ENCODE data around the gene KIAA0930. TPM values are rescaled to one million over a fixed set of nuclear protein-coding genes. Genes with fewer than 3 reads are reported as not detected.

Gene KIAA0930
- total RNA-seq, 1 donor, result 43.4 TPM

DNA sequence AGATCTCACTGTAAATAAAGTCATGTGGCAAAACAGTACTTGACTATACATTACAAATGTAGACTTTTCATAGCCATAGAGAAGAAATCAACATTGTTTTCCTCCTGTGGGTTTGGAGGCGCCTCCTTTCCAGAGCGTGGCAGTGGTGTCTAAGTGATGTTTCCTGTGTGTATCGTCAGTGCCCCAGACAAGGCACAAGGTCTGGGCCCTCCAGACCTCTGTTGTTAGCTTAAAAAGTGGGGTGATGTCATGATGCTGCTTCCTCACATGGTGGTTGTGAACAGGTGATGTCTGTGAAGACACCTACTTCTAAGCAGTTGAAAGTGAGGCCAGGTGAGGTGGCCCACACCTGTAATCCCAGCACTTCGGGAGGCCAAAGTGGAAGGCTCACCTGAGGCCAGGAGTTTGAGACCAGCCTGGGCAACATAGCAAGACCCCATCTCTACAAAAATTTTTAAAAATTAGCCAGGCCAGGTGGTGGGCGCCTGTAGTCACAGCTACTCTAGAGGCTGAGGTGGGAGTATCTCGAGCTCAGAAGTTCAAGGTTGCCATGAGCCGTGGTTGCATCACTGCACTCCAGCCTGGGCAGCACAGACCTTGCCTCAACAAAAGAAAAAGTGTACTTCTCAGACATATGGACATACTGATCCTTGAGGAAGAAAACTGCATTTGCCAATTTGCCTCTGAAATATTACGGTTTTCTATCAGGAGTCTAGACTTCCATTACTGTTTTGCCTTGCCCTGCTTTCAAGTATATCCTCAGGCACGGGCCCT, 61.2 kb downstream of the KIAA0930 start:
- Histone ChIP-seq H3K36me3 (ENCODE audit: insufficient read depth, low read length) (peaks cover 70% of the 10 kb centered on the region), H4K20me1 (ENCODE audit: insufficient read depth, low read length) (peaks cover 10% of the 10 kb centered on the region)
- no peak for DNase-seq (ENCODE audit: insufficient read length, low spot score, missing footprints)

DNA sequence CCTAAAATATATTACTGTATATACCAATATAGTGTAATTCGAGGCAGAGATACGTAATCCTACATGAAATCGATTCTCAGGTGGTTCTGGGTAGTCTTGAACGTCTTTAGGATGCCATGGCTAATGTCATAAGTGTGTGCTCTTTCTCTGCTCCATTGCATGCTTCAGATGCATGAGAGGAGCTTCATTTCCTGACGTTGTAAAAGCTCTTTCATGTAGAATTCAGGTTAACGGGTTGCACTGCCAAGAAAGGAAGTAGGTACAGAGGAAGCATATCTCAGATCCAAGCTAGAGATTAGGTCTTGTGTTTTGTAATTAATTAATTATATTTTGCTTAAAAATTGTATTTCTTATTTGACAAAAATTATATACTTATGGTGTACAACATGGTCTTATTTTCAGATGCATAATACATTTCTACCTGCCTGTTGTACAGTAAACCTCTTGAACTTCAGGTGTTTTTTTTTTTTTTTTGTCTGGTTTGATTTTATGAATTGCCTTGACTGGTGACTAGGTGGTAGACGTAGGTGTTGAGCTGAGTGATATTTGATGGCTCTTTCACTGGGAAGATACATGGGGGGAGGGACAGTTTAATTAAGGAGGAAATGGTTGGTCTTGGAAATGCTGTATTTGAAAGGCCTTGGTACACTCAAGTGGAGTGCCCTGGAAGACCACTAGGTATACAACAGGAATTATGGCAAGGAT, 67.7 kb downstream of the KIAA0930 start:
- Histone ChIP-seq H3K4me2 (ENCODE audit: insufficient read depth, low read length) (no peak overlapping the region), H3K4me1 (ENCODE audit: insufficient read depth, low read length) (no peaks in the 10 kb centered on the region), H3K27ac (ENCODE audit: low read depth, low read length) (no peak overlapping the region), H3K9me3 (ENCODE audit: low read depth, low read length) (no peaks in the 10 kb centered on the region), H4K20me1 (ENCODE audit: insufficient read depth, low read length) (peaks cover 8% of the 10 kb centered on the region), H3K36me3 (ENCODE audit: insufficient read depth, low read length) (peaks cover 89% of the 10 kb centered on the region), H3K4me3 (ENCODE audit: insufficient read depth, low read length) (no peak overlapping the region), H3K27me3 (ENCODE audit: insufficient read depth, low read length) (no peaks in the 10 kb centered on the region), H3K79me2 (ENCODE audit: insufficient read depth, low read length) (peaks cover 94% of the 10 kb centered on the region), H2AFZ (ENCODE audit: low read length) (no peak overlapping the region)
- TF ChIP-seq, protein P1, sequence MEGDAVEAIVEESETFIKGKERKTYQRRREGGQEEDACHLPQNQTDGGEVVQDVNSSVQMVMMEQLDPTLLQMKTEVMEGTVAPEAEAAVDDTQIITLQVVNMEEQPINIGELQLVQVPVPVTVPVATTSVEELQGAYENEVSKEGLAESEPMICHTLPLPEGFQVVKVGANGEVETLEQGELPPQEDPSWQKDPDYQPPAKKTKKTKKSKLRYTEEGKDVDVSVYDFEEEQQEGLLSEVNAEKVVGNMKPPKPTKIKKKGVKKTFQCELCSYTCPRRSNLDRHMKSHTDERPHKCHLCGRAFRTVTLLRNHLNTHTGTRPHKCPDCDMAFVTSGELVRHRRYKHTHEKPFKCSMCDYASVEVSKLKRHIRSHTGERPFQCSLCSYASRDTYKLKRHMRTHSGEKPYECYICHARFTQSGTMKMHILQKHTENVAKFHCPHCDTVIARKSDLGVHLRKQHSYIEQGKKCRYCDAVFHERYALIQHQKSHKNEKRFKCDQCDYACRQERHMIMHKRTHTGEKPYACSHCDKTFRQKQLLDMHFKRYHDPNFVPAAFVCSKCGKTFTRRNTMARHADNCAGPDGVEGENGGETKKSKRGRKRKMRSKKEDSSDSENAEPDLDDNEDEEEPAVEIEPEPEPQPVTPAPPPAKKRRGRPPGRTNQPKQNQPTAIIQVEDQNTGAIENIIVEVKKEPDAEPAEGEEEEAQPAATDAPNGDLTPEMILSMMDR (IDR thresholded peaks at IDR 0.05; ENCODE audit: extremely low read depth, low read depth, low read length), result no peak
- DNase-seq (ENCODE audit: insufficient read length, low spot score, missing footprints), result no peak

More for the DNA sequence above, 61.2 kb downstream of the KIAA0930 start:
- no peak overlapping the region for H3K27ac ChIP-seq (ENCODE audit: low read depth, low read length)
- H2AFZ ChIP-seq (ENCODE audit: low read length), result no peak overlapping the region
- peaks cover 77% of the 10 kb centered on the region for H3K79me2 ChIP-seq (ENCODE audit: insufficient read depth, low read length)
- no peaks in the 10 kb centered on the region for H3K4me1 ChIP-seq (ENCODE audit: insufficient read depth, low read length)
- no peaks in the 10 kb centered on the region for H3K27me3 ChIP-seq (ENCODE audit: insufficient read depth, low read length)
- H3K4me3 ChIP-seq (ENCODE audit: insufficient read depth, low read length), result no peak overlapping the region
- TF ChIP-seq, protein P1 (IDR thresholded peaks at IDR 0.05; ENCODE audit: extremely low read depth, low read depth, low read length), result no peak
- no peaks in the 10 kb centered on the region for H3K9me3 ChIP-seq (ENCODE audit: low read depth, low read length)
- H3K4me2 ChIP-seq (ENCODE audit: insufficient read depth, low read length), result no peak overlapping the region

DNA sequence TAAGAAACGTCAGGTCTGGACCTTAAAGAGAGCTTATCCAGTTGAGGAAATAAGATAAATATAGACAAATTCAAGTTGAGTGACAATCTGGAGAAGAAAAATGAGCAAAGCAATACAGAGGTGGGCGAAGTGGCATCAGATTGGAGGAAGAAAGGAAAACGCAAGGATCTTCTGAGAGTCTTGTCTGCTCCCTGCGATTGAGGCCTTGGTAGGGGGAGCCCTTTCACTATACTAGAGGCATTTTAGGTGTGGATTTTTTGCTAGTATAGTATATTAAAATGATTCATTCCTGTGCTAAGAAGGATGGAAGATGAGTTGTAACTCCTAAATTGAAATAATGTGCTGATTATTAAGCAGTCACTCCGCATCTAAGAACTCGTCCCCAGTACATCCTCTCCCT, 68.9 kb downstream of the KIAA0930 start:
- Histone ChIP-seq H3K79me2 (ENCODE audit: insufficient read depth, low read length) (peaks cover 97% of the 10 kb centered on the region), H3K4me3 (ENCODE audit: insufficient read depth, low read length) (no peak overlapping the region), H3K4me2 (ENCODE audit: insufficient read depth, low read length) (no peak overlapping the region), H3K27me3 (ENCODE audit: insufficient read depth, low read length) (no peaks in the 10 kb centered on the region), H2AFZ (ENCODE audit: low read length) (no peak overlapping the region), H4K20me1 (ENCODE audit: insufficient read depth, low read length) (peaks cover 5% of the 10 kb centered on the region), H3K9me3 (ENCODE audit: low read depth, low read length) (no peaks in the 10 kb centered on the region), H3K36me3 (ENCODE audit: insufficient read depth, low read length) (peaks cover 90% of the 10 kb centered on the region), H3K27ac (ENCODE audit: low read depth, low read length) (no peak overlapping the region), H3K4me1 (ENCODE audit: insufficient read depth, low read length) (no peaks in the 10 kb centered on the region)
- DNase-seq (ENCODE audit: insufficient read length, low spot score, missing footprints), result no peak
- TF ChIP-seq, protein P1 (IDR thresholded peaks at IDR 0.05; ENCODE audit: extremely low read depth, low read depth, low read length), result no peak

All from osteoblast (primary cell).